Activated CD8-positive, alpha-beta T cell treated with anti-CD3 and anti-CD28 coated beads for 36 hours (primary cell): Measurements from ENCODE around the gene SLAMF8. TPM values are rescaled to one million over a fixed set of nuclear protein-coding genes. Genes with fewer than 3 reads are reported as not detected.

Experiments used
- ATAC-seq: fragments of 200-7000 bp; cut with Tn5 transposase; one replicate; pipeline ENCODE4 v1.10.0; 2021; ENCODE audit warnings: mild to moderate bottlenecking, moderate library complexity
- CTCF ChIA-PET: fragments of 350-600 bp; sonication (Branson Sonifier 250); formaldehyde crosslinking; loops from one replicate; lab custom pipeline; 2021; ENCODE audit warnings: antibody characterized with exemption; lab: Charles Lee
- POLR2A ChIA-PET: fragments of 350-600 bp; sonication (Branson Sonifier 250); formaldehyde crosslinking; loops from one replicate; lab custom pipeline; 2021; ENCODE audit warnings: antibody characterized with exemption; lab: Charles Lee
- DNase-seq: peaks from one replicate; pipeline ENCODE4 v3.0.0-alpha.2; 2020
- H3K27ac Mint-ChIP-seq: one replicate; pipeline ENCODE4 v1.8.0; 2021; ENCODE audit warnings: mild to moderate bottlenecking, mixed read lengths
- H3K27me3 Mint-ChIP-seq: one replicate; pipeline ENCODE4 v1.8.0; 2021; ENCODE audit warnings: mixed read lengths
- H3K36me3 Mint-ChIP-seq: one replicate; pipeline ENCODE4 v1.8.0; 2021; ENCODE audit warnings: low read depth, mixed read lengths
- H3K4me1 Mint-ChIP-seq: one replicate; pipeline ENCODE4 v1.8.0; 2021; ENCODE audit warnings: low read depth, mixed read lengths
- H3K4me3 Mint-ChIP-seq: one replicate; pipeline ENCODE4 v1.8.0; 2021; ENCODE audit warnings: mild to moderate bottlenecking, moderate library complexity, mixed read lengths
- H3K9me3 Mint-ChIP-seq: one replicate; pipeline ENCODE4 v1.8.0; 2021; ENCODE audit warnings: mixed read lengths
- CTCF ChIP-seq: fragments of 200-600 bp; IDR thresholded peaks from one replicate; pipeline ENCODE4 v1.8.0; 2022; ENCODE audit warnings: antibody characterized with exemption, mild to moderate bottlenecking
- intact Hi-C: fragments of 100-400 bp; cut with micrococcal nuclease; formaldehyde crosslinking; loops from one replicate; pipeline ENCODE4 v1.10.0; 2022
- total RNA-seq, 2 experiments: library from RNA; stranded (reverse); gene quantifications; one replicate each; pipeline ENCODE4 v1.2.3, GENCODE V29; 2021

SLAMF8 gene
- total RNA-seq, 2 experiments from 2014 or later = 0.54 TPM

GRCh38 chr1:159829273-159829634, 2.6 kb downstream of the SLAMF8 start:
- ChIA-PET CTCF (interaction anchor here (1.2 kb wide), 1 partner anchor 30 kb away, joined by 4 read pairs; no protein-coding TSS in a partner anchor), POLR2A (interaction anchor here (1.3 kb wide), 1 partner anchor 10 kb away, joined by 4 read pairs; no protein-coding TSS in a partner anchor)
- Mint-ChIP-seq H3K36me3 (peaks cover 3% of the 10 kb centered on the region), H3K9me3 (peaks cover 4% of the 10 kb centered on the region), H3K27ac (no peak overlapping the region), H3K4me3 (no peak overlapping the region), H3K4me1 (peaks cover 53% of the 10 kb centered on the region), H3K27me3 (no peaks in the 10 kb centered on the region)
- peak; percentile 32 for TF ChIP-seq CTCF
- DNase-seq (no peak), ATAC-seq (no peak)
- intact Hi-C loops = no loop called here

GRCh38 chr1:159829822-159830465, 3.3 kb downstream of the SLAMF8 start:
- no peaks in the 10 kb centered on the region for H3K27me3 Mint-ChIP-seq
- no peak overlapping the region for H3K27ac Mint-ChIP-seq

GRCh38 chr1:159830722-159831121, 4.0 kb downstream of the SLAMF8 start:
- intact Hi-C loops = no loop called here
- H3K27me3 Mint-ChIP-seq = no peaks in the 10 kb centered on the region
- no peak for DNase-seq
- POLR2A ChIA-PET = interaction anchor here (1.5 kb wide), 1 partner anchor 95 kb away, joined by 3 read pairs; the partner anchor contains the start of gene TAGLN2
- H3K9me3 Mint-ChIP-seq = peaks cover 4% of the 10 kb centered on the region
- H3K4me1 Mint-ChIP-seq = peaks cover 39% of the 10 kb centered on the region
- CTCF ChIA-PET = interaction anchor here (1.1 to 3.1 kb wide), 5 partner anchors 11 to 60 kb away, joined by 3 to 13 read pairs (median 6); no protein-coding TSS in a partner anchor
- H3K27ac Mint-ChIP-seq = no peak overlapping the region
- no peak for ATAC-seq
- H3K36me3 Mint-ChIP-seq = peaks cover 3% of the 10 kb centered on the region
- no peak overlapping the region for H3K4me3 Mint-ChIP-seq
- no peak for TF ChIP-seq CTCF

More at GRCh38 chr1:159829822-159830465, 3.3 kb downstream of the SLAMF8 start:
- CTCF ChIA-PET = interaction anchor here (0.7 to 3.1 kb wide), 6 partner anchors 10 to 31 kb away, joined by 3 to 13 read pairs (median 5); no protein-coding TSS in a partner anchor
- no peak for TF ChIP-seq CTCF
- peaks cover 4% of the 10 kb centered on the region for H3K9me3 Mint-ChIP-seq
- H3K4me3 Mint-ChIP-seq = no peak overlapping the region
- no peak for DNase-seq
- intact Hi-C loops = no loop called here
- H3K4me1 Mint-ChIP-seq = peaks cover 47% of the 10 kb centered on the region
- ATAC-seq = no peak
- H3K36me3 Mint-ChIP-seq = peaks cover 3% of the 10 kb centered on the region
- POLR2A ChIA-PET = interaction anchor here (1.3 kb wide), 1 partner anchor 11 kb away, joined by 4 read pairs; no protein-coding TSS in a partner anchor

- intact Hi-C loops = no loop called here
Measured at GRCh38 chr1:159831412-159832141, 4.9 kb downstream of the SLAMF8 start.

More at GRCh38 chr1:159831412-159832141, 4.9 kb downstream of the SLAMF8 start:
- DNase-seq (no peak), ATAC-seq (no peak)
- H3K27me3 Mint-ChIP-seq = no peaks in the 10 kb centered on the region
- peaks cover 1% of the 10 kb centered on the region for H3K36me3 Mint-ChIP-seq
- TF ChIP-seq CTCF = no peak
- no peak overlapping the region for H3K4me3 Mint-ChIP-seq
- CTCF ChIA-PET = interaction anchor here (1.1 to 3.1 kb wide), 6 partner anchors 10 to 60 kb away, joined by 3 to 13 read pairs (median 6); no protein-coding TSS in a partner anchor
- H3K27ac Mint-ChIP-seq = no peak overlapping the region
- H3K4me1 Mint-ChIP-seq = peaks cover 31% of the 10 kb centered on the region
- peaks cover 4% of the 10 kb centered on the region for H3K9me3 Mint-ChIP-seq
- POLR2A ChIA-PET = interaction anchor here (0.9 to 1.9 kb wide), 3 partner anchors 10 to 94 kb away, joined by 3 to 5 read pairs (median 3); partner anchors contain the start of gene TAGLN2
